Stimulated activated naive CD8-positive, alpha-beta T cell treated with anti-CD3 and anti-CD28 coated beads, Interleukin-15, Interleukin-2, amounts not matched to agents 100 ng/mL and 50 ng/mL, for 24 hours (primary cell): Measurements from ENCODE around the gene SNED1.

Source experiments
- H3K27ac Mint-ChIP-seq: one replicate; pipeline ENCODE4 v1.8.0; 2021; ENCODE audit warnings: mild to moderate bottlenecking, mixed read lengths
- H3K27me3 Mint-ChIP-seq: one replicate; pipeline ENCODE4 v1.8.0; 2021; ENCODE audit warnings: mixed read lengths
- H3K36me3 Mint-ChIP-seq: one replicate; pipeline ENCODE4 v1.8.0; 2021; ENCODE audit warnings: low read depth, mixed read lengths
- H3K4me1 Mint-ChIP-seq: one replicate; pipeline ENCODE4 v1.8.0; 2021; ENCODE audit warnings: low read depth, mixed read lengths
- H3K4me3 Mint-ChIP-seq: one replicate; pipeline ENCODE4 v1.8.0; 2021; ENCODE audit warnings: mild to moderate bottlenecking, mixed read lengths
- H3K9me3 Mint-ChIP-seq: one replicate; pipeline ENCODE4 v1.8.0; 2021; ENCODE audit warnings: mixed read lengths

SNED1 gene

GRCh38 chr2:241063587-241063986 is 65.2 kb downstream of the SNED1 start:
- no peaks in the 10 kb centered on the region for H3K9me3 Mint-ChIP-seq
- H3K36me3 Mint-ChIP-seq: no peaks in the 10 kb centered on the region
- no peak overlapping the region for H3K27ac Mint-ChIP-seq
- H3K27me3 Mint-ChIP-seq: no peaks in the 10 kb centered on the region
- H3K4me1 Mint-ChIP-seq: no peaks in the 10 kb centered on the region
- H3K4me3 Mint-ChIP-seq: no peak overlapping the region

DNA sequence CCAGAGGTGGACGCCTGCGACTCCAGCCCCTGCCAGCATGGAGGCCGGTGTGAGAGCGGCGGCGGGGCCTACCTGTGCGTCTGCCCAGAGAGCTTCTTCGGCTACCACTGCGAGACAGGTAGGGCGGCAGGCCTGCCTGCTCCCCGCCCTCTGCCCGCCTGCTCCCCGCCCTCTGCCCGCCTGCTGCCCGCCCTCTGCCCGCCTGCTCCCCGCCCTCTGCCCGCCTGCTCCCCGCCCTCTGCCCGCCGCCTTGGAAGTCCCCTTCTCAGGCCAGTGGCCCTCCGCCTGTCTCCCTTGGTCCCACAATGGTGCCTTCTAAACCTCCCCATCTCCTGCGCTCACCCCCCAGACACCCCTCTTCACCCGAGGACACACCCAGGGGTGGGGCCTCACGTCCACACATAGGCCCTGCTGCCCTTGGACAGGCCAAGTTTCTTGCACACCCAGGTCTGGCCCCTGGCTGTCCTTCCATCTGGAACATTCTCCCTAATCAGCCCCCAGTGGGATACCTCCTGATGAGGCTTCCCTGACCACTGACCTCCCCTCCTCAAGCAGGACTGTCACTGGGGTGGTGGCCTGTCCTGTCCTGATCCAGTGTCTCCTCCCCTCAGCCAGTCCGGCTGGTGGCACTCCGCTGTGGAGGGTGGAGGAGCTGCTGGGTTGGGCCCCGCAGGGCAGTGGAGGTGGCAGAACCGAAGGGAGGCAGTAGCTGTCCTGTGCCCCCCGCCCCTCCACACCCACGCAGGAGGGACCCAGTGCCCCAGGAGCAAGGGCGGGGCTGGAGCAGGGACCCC is 65.8 kb downstream of the SNED1 start:
- no peak overlapping the region for H3K27ac Mint-ChIP-seq
- H3K4me1 Mint-ChIP-seq: no peaks in the 10 kb centered on the region
- no peaks in the 10 kb centered on the region for H3K27me3 Mint-ChIP-seq
- no peaks in the 10 kb centered on the region for H3K36me3 Mint-ChIP-seq
- no peaks in the 10 kb centered on the region for H3K9me3 Mint-ChIP-seq
- H3K4me3 Mint-ChIP-seq: no peak overlapping the region

DNA sequence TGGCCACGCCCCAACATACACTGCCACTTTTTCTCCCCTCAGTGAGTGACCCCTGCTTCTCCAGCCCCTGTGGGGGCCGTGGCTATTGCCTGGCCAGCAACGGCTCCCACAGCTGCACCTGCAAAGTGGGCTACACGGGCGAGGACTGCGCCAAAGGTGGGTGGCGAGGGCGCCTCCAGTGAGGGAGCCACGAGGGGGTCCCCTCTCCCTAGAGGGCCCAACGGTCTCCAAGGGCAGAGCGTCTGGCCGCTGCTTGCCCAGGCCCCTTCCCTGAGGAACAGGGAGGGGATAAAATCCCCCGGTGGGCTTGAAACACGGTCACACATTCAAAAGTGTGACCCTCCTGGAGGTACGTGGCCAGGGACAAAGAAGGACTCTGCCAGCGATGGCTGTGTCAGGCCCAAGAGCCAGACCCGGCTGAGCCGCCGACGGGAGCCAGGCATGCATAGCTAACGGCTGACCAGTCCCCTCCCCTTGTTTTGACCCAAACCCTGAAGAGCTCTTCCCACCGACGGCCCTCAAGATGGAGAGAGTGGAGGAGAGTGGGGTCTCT is 66.5 kb downstream of the SNED1 start:
- H3K27me3 Mint-ChIP-seq: no peaks in the 10 kb centered on the region
- no peak overlapping the region for H3K27ac Mint-ChIP-seq
- H3K9me3 Mint-ChIP-seq: no peaks in the 10 kb centered on the region
- no peaks in the 10 kb centered on the region for H3K36me3 Mint-ChIP-seq
- no peak overlapping the region for H3K4me3 Mint-ChIP-seq
- H3K4me1 Mint-ChIP-seq: no peaks in the 10 kb centered on the region

DNA sequence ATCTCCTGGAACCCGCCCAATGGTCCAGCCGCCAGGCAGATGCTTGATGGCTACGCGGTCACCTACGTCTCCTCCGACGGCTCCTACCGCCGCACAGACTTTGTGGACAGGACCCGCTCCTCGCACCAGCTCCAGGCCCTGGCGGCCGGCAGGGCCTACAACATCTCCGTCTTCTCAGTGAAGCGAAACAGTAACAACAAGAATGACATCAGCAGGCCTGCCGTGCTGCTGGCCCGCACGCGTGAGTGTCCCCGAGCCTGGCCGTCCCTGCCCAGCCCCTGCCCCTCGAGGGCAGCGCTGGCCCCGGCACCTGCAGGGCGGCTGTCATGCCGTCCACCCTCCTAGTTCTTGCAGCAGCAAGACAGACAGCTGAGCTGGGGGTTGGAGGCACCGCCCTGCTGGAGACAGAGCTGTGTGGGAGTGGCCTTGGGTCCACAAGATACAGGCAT is 67.0 kb downstream of the SNED1 start:
- Mint-ChIP-seq H3K27ac (no peak overlapping the region), H3K4me3 (no peak overlapping the region), H3K4me1 (no peaks in the 10 kb centered on the region), H3K36me3 (no peaks in the 10 kb centered on the region), H3K27me3 (no peaks in the 10 kb centered on the region), H3K9me3 (no peaks in the 10 kb centered on the region)

DNA sequence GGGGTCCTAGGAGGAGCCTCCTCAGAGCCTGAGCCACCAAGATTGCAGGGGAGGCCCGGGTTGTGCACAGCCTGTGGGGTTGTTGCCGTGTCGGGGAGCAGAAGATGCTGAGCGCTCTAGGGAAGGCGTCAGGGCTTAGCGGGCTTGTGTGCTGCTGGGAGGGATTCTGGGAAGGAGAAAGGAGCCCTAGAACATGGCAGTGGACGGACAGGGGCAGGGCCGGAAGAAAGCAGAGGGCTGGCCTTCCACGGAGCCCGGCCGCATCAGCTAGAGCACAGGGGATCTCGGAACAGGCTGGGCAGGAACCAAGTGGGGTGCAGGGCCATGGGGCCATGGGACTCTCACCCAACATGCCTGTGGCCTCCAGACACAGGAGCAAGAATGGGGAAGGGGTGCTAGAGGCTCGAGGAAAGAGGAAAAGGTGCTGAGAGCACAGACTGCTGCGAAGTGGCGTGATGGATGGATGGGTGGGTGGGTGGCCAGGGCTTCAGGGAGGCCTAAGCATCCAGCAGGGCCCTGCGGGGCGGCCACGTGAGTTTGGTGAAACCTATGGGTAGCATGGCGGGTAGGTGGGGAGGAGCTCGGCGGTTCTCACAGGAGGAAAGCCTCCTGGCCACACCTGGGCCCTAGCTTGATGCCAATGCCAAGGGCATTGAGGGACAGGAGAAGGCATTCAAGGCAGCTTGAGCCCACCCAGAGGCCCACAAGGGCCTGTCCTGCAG is 67.9 kb downstream of the SNED1 start:
- H3K4me1 Mint-ChIP-seq: no peaks in the 10 kb centered on the region
- no peaks in the 10 kb centered on the region for H3K9me3 Mint-ChIP-seq
- no peaks in the 10 kb centered on the region for H3K36me3 Mint-ChIP-seq
- no peaks in the 10 kb centered on the region for H3K27me3 Mint-ChIP-seq
- no peak overlapping the region for H3K27ac Mint-ChIP-seq
- H3K4me3 Mint-ChIP-seq: no peak overlapping the region

DNA sequence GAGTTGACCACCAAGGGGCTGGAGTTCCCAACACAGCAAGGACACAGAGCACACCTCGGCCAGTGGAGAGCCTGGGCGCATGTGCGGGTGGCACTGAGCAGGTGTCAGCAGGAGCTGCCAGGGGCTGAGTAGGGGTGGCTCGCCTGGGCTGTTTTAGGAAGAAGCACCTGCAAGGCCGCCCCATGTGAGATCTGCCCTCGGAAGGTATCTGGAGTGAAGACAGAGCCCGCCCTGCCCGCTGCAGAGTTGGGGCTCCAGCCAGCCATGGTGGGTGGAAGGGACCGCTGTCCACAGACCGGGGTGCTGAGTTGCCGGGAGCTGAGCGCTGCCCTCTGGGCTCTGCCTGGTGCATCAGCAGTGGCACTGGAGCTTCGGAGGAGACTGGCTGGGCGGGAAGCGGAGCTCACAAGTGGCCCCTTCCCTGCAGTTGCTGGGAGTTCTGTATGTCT is 68.5 kb downstream of the SNED1 start:
- Mint-ChIP-seq H3K36me3 (no peaks in the 10 kb centered on the region), H3K9me3 (no peaks in the 10 kb centered on the region), H3K4me1 (no peaks in the 10 kb centered on the region), H3K27ac (no peak overlapping the region), H3K4me3 (no peak overlapping the region), H3K27me3 (no peaks in the 10 kb centered on the region)

DNA sequence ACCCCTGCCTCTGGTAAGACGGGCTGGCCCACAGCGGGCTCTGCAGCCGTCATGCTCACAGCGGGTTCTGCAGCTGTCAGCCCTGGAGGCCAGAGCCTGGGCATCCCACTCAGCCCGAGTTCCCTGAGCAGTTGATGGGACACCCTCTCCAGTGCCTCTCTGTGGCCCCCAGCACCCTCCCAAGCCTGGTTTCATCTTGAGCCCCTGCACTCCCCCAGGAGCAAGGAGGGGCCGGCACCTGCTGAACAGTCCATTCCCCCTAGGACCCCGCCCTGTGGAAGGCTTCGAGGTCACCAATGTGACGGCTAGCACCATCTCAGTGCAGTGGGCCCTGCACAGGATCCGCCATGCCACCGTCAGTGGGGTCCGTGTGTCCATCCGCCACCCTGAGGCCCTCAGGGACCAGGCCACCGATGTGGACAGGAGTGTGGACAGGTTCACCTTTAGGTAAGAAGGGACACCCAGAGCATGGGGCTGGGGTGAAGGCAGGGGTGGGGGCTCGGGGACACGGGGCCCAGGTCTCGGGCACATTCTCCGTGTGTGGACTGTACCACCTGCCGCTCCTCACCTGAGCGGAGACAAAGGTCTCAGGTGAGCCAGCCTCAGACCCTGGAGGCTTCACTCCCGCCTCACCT is 69.2 kb downstream of the SNED1 start:
- no peak overlapping the region for H3K27ac Mint-ChIP-seq
- no peaks in the 10 kb centered on the region for H3K27me3 Mint-ChIP-seq
- no peaks in the 10 kb centered on the region for H3K9me3 Mint-ChIP-seq
- no peaks in the 10 kb centered on the region for H3K4me1 Mint-ChIP-seq
- H3K36me3 Mint-ChIP-seq: no peaks in the 10 kb centered on the region
- H3K4me3 Mint-ChIP-seq: no peak overlapping the region

GRCh38 chr2:241068136-241068941 is 69.9 kb downstream of the SNED1 start:
- Mint-ChIP-seq H3K9me3 (no peaks in the 10 kb centered on the region), H3K27me3 (no peaks in the 10 kb centered on the region), H3K4me3 (no peak overlapping the region), H3K27ac (no peak overlapping the region), H3K4me1 (no peaks in the 10 kb centered on the region), H3K36me3 (no peaks in the 10 kb centered on the region)

DNA sequence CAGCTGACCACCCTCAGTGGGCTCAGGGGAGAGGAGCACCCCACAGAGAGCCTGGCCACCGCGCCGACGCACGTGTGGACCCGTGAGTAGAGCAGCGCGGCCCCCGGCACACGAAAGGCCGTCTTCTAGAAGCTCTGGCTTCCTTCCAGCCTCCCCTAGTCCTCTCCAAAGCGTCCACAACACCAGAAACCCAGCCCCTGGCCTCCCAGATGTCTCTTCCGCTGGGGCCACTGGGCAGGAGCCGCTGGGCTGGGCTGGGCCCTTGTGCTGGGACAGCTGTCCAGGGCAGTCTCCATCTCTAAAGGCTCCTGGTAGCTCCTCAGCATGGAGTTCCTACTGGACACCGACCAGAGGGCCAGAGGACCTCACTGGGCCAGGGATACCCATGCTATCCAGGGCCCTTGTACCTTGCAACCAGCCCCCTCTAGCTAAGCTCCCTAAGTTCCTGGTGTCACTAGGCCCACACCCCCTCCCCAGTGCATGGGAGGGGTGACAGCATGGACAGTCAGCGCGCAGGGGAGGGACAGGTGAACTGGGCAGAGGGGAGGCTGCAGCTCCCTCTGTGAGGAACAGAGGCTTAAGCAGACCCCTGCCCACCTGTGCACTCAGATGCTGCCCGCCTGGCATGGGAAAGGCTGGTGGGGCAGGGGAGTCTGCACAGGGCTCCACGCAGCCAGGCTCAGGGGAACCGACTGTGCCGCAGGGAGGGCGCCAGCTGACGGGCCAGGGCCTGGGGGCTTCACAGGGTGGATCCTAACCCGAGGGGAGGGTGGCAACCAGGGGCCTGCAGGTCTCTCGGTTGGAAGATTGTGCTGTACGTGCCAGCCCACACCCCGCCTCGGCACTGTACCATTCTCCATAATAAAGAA is 70.8 kb downstream of the SNED1 start:
- no peak overlapping the region for H3K27ac Mint-ChIP-seq
- H3K27me3 Mint-ChIP-seq: no peaks in the 10 kb centered on the region

GRCh38 chr2:241069821-241070281 is 71.4 kb downstream of the SNED1 start:
- no peaks in the 10 kb centered on the region for H3K9me3 Mint-ChIP-seq
- H3K4me3 Mint-ChIP-seq: no peak overlapping the region
- H3K27me3 Mint-ChIP-seq: no peaks in the 10 kb centered on the region
- no peaks in the 10 kb centered on the region for H3K4me1 Mint-ChIP-seq
- H3K36me3 Mint-ChIP-seq: no peaks in the 10 kb centered on the region
- H3K27ac Mint-ChIP-seq: no peak overlapping the region

More for the DNA sequence above, 70.8 kb downstream of the SNED1 start:
- Mint-ChIP-seq H3K9me3 (no peaks in the 10 kb centered on the region), H3K36me3 (no peaks in the 10 kb centered on the region), H3K4me3 (no peak overlapping the region), H3K4me1 (no peaks in the 10 kb centered on the region)

GRCh38 chr2:241070361-241070760 is 71.9 kb downstream of the SNED1 start:
- H3K4me3 Mint-ChIP-seq: no peak overlapping the region
- H3K36me3 Mint-ChIP-seq: no peaks in the 10 kb centered on the region
- no peaks in the 10 kb centered on the region for H3K9me3 Mint-ChIP-seq
- H3K4me1 Mint-ChIP-seq: no peaks in the 10 kb centered on the region
- H3K27ac Mint-ChIP-seq: no peak overlapping the region
- no peaks in the 10 kb centered on the region for H3K27me3 Mint-ChIP-seq

- Mint-ChIP-seq H3K4me3 (no peak overlapping the region), H3K27ac (no peak overlapping the region), H3K4me1 (no peaks in the 10 kb centered on the region)
These were observed 72.6 kb downstream of the SNED1 start for GRCh38 chr2:241070811-241071676.

DNA sequence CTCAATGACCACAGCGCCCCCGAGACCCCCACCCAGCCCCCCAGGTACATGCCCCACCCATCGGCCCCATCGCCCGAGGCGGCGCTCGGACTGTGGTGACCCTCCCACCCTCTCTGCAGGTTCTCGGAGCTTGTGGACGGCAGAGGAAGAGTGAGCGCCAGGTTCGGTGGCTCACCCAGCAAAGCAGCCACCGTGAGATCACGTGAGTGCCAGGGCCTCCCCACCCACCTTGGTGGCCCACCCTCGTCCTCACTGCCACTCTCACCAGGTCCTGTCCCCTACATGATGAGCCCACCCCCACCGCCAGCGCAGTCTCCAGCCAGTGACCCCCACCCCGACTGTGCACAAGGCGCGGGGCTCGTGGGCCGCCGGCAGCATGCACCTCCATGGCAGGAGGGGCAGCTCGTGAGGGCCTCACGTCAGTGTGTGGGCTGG is 73.3 kb downstream of the SNED1 start:
- H3K9me3 Mint-ChIP-seq: no peaks in the 10 kb centered on the region
- H3K27me3 Mint-ChIP-seq: no peaks in the 10 kb centered on the region
- no peak overlapping the region for H3K27ac Mint-ChIP-seq
- no peaks in the 10 kb centered on the region for H3K36me3 Mint-ChIP-seq
- no peaks in the 10 kb centered on the region for H3K4me1 Mint-ChIP-seq
- H3K4me3 Mint-ChIP-seq: no peak overlapping the region

More at GRCh38 chr2:241070811-241071676, 72.6 kb downstream of the SNED1 start:
- Mint-ChIP-seq H3K9me3 (no peaks in the 10 kb centered on the region), H3K36me3 (no peaks in the 10 kb centered on the region), H3K27me3 (no peaks in the 10 kb centered on the region)
